B cell (primary cell): Measurements from ENCODE around the gene PRUNE2. TPM values are rescaled to one million over a fixed set of nuclear protein-coding genes. Genes with fewer than 3 reads are reported as not detected.

Experiments
- ATAC-seq: fragments of 200-7000 bp; cut with Tn5 transposase; one replicate; pipeline ENCODE4 v1.10.0; 2021; ENCODE audit warnings: low read depth, mild to moderate bottlenecking, moderate number of reproducible peaks, moderate library complexity
- CTCF ChIA-PET: fragments of 350-600 bp; sonication (Branson Sonifier 250); formaldehyde crosslinking; loops from one replicate; lab custom pipeline; 2021; ENCODE audit warnings: antibody characterized with exemption, inconsistent platforms; lab: Charles Lee
- POLR2A ChIA-PET: fragments of 350-600 bp; sonication (Branson Sonifier 250); formaldehyde crosslinking; loops from one replicate; lab custom pipeline; 2021; ENCODE audit warnings: antibody characterized with exemption; lab: Charles Lee
- DNase-seq: peaks from one replicate; pipeline ENCODE4 v3.0.0; 2013
- H2AFZ ChIP-seq: 2 replicates; pipeline ENCODE4 v1.6.1; 2012; ENCODE audit warnings: mild to moderate bottlenecking, low read depth, low read length; ENCODE audit not compliant: insufficient read depth, poor library complexity, severe bottlenecking
- H3K27ac ChIP-seq, 2 donors: 1 replicate in 1 of 2; 2 replicates in 1 of 2; pipeline ENCODE4 v1.5.1; 2012 to 2013; ENCODE audit warnings: low read length in 2 of 2, mild to moderate bottlenecking in 2 of 2, moderate library complexity in 1 of 2
- H3K27me3 ChIP-seq, 4 experiments: fragments of 200-600 bp in 1 of 4; sonication (generic) in 1 of 4; replicated peaks in 1 of 4; 1 replicate in 2 of 4; 2 replicates in 2 of 4; pipeline versions ENCODE4 v1.6.1 to v1.7.0; 2013 to 2016; ENCODE audit warnings: low read length in 3 of 4, mild to moderate bottlenecking in 2 of 4, mixed read lengths in 1 of 4, moderate library complexity in 1 of 4; ENCODE audit not compliant: insufficient read depth in 4 of 4, control insufficient read depth in 3 of 4; ENCODE audit errors: control extremely low read depth in 1 of 4
- H3K36me3 ChIP-seq, 2 experiments: replicated peaks in 1 of 2; 1 replicate in 1 of 2; 2 replicates in 1 of 2; pipeline versions ENCODE4 v1.6.1 to v1.7.1; 2013; ENCODE audit warnings: low read length in 1 of 2; ENCODE audit not compliant: insufficient read depth in 2 of 2, control insufficient read depth in 1 of 2; ENCODE audit errors: control extremely low read depth in 1 of 2, extremely low read depth in 1 of 2
- H3K4me1 ChIP-seq, 2 donors: fragments of 200-600 bp in 1 of 2; sonication (generic) in 1 of 2; 1 replicate in 1 of 2; 2 replicates in 1 of 2; pipeline versions ENCODE4 v1.5.1 to v1.6.1; 2013 to 2017; ENCODE audit warnings: low read length in 2 of 2; ENCODE audit not compliant: control insufficient read depth in 2 of 2, insufficient read depth in 2 of 2
- H3K4me2 ChIP-seq: replicated peaks from 2 replicates; pipeline ENCODE3; 2012; ENCODE audit warnings: mild to moderate bottlenecking, low read depth, low read length; ENCODE audit not compliant: poor library complexity, severe bottlenecking
- H3K4me3 ChIP-seq, 5 experiments: fragments of 200-600 bp in 1 of 5; sonication (generic) in 1 of 5; 1 replicate in 3 of 5; 2 replicates in 2 of 5; pipeline versions ENCODE4 v1.5.1 to v1.7.0; 2011 to 2016; ENCODE audit warnings: low read length in 4 of 5, mild to moderate bottlenecking in 4 of 5, low read depth in 2 of 5, control low read depth in 1 of 5, moderate library complexity in 1 of 5; ENCODE audit not compliant: insufficient read depth in 1 of 5; ENCODE audit errors: control extremely low read depth in 1 of 5, extremely low read depth in 1 of 5
- H3K79me2 ChIP-seq: fragments of 200-600 bp; sonication (generic); one replicate; pipeline ENCODE4 v1.6.0; 2016; ENCODE audit warnings: low read length; ENCODE audit not compliant: control insufficient read depth, insufficient read depth
- H3K9ac ChIP-seq: fragments of 200-600 bp; sonication (generic); 2 replicates; pipeline ENCODE4 v1.6.1; 2017; ENCODE audit warnings: mild to moderate bottlenecking, low read length, moderate library complexity
- H3K9me3 ChIP-seq, 3 donors: one replicate each; pipeline versions ENCODE4 v1.6.1 to v1.7.1; 2013; ENCODE audit warnings: low read length in 2 of 3; ENCODE audit not compliant: control insufficient read depth in 2 of 3, insufficient read depth in 1 of 3; ENCODE audit errors: control extremely low read depth in 1 of 3
- H4K20me1 ChIP-seq: 2 replicates; pipeline ENCODE4 v1.6.0; 2012; ENCODE audit warnings: mild to moderate bottlenecking, low read length; ENCODE audit not compliant: insufficient read depth, control insufficient read depth, poor library complexity, severe bottlenecking
- H3K27ac Mint-ChIP-seq: one replicate; pipeline ENCODE4 v1.8.0; 2021; ENCODE audit warnings: mixed read lengths
- H3K27me3 Mint-ChIP-seq: one replicate; pipeline ENCODE4 v1.8.0; 2021; ENCODE audit warnings: mixed read lengths
- H3K4me1 Mint-ChIP-seq: one replicate; pipeline ENCODE4 v1.8.0; 2021; ENCODE audit warnings: mixed read lengths
- H3K4me3 Mint-ChIP-seq: one replicate; pipeline ENCODE4 v1.8.0; 2021; ENCODE audit warnings: mixed read lengths
- H3K9me3 Mint-ChIP-seq: one replicate; pipeline ENCODE4 v1.8.0; 2022; ENCODE audit warnings: mixed read lengths; ENCODE audit not compliant: insufficient read depth
- CTCF ChIP-seq: fragments of 200-600 bp; IDR thresholded peaks from one replicate; pipeline ENCODE4 v1.8.0; 2022; ENCODE audit warnings: antibody characterized with exemption, mild to moderate bottlenecking
- EZH2 ChIP-seq: IDR thresholded peaks from 2 replicates; pipeline ENCODE4 v1.6.1; 2012; ENCODE audit warnings: borderline replicate concordance, low read depth, mild to moderate bottlenecking, moderate library complexity, low read length; ENCODE audit not compliant: insufficient read depth, poor library complexity, severe bottlenecking
- WGBS: methylation state at CpG from one replicate; pipeline ENCODE4 v1.1.5; 2013; ENCODE audit warnings: missing lambda C conversion rate; ENCODE audit not compliant: insufficient coverage; 5-methylcytosine and 5-hydroxymethylcytosine counted together
- intact Hi-C: fragments of 100-400 bp; cut with micrococcal nuclease; formaldehyde crosslinking; loops from one replicate; pipeline ENCODE4 v1.10.0; 2022
- polyA plus RNA-seq: library from polyadenylated mRNA; depleted of rRNA; stranded (reverse); fragments of >200 nt; gene quantifications from 2 replicates; pipeline ENCODE4 v1.2.3, GENCODE V29; 2012
- total RNA-seq, 2 donors: library from RNA; stranded (reverse); fragments of 120-200 nt in 1 of 2; gene quantifications; 1 replicate in 1 of 2; 2 replicates in 1 of 2; pipeline versions ENCODE4 v1.2.3 to v1.2.4, GENCODE V29; 2013 to 2022

PRUNE2 gene
- total and polyA plus RNA-seq, 2 donors (not counting 1 experiment from before 2014, with no cell fraction given): 0.12 TPM; not detected in 1

- ChIA-PET POLR2A (no interaction called here), CTCF (interaction anchor here (0.6 to 1.0 kb wide), 2 partner anchors 12 to 79 kb away, joined by 3 to 5 read pairs; no protein-coding TSS in a partner anchor)
- H3K4me3 ChIP-seq: no peak overlapping the region
- H3K27ac Mint-ChIP-seq: no peak overlapping the region
- H3K4me3 Mint-ChIP-seq: no peak overlapping the region
- no peaks in the 10 kb centered on the region for H3K79me2 ChIP-seq
- no peak for ATAC-seq
- H3K36me3 ChIP-seq: no peaks in the 10 kb centered on the region
- intact Hi-C loops: no loop called here
- TF ChIP-seq EZH2 (no peak), CTCF (no peak)
- H2AFZ ChIP-seq: no peak overlapping the region
- H3K9me3 ChIP-seq: no peaks in the 10 kb centered on the region
- H3K4me1 Mint-ChIP-seq: peaks cover 26% of the 10 kb centered on the region
- H3K27me3 ChIP-seq: no peaks in the 10 kb centered on the region
- H3K9ac ChIP-seq: no peak overlapping the region
- peaks cover 11 to 26% of the 10 kb centered on the region in 2 donors for H3K4me1 ChIP-seq
- H3K27ac ChIP-seq: no peak overlapping the region
- no peaks in the 10 kb centered on the region for H3K27me3 Mint-ChIP-seq
- no peak for DNase-seq
- no peaks in the 10 kb centered on the region for H3K9me3 Mint-ChIP-seq
- no peaks in the 10 kb centered on the region for H4K20me1 ChIP-seq
- H3K4me2 ChIP-seq: no peak overlapping the region
- WGBS: no CpG with 5 or more reads among the region's 3 CpGs
These were observed 275.0 kb downstream of the PRUNE2 start for GRCh38 chr9:76630916-76631315.

- Histone ChIP-seq H3K9me3 (no peaks in the 10 kb centered on the region), H3K36me3 (no peaks in the 10 kb centered on the region), H3K27ac (no peak overlapping the region), H3K4me1 (peaks cover 11 to 26% of the 10 kb centered on the region in 2 donors), H3K9ac (no peak overlapping the region), H3K79me2 (no peaks in the 10 kb centered on the region), H3K4me3 (no peak overlapping the region), H3K4me2 (no peak overlapping the region), H3K27me3 (no peaks in the 10 kb centered on the region), H2AFZ (no peak overlapping the region), H4K20me1 (no peaks in the 10 kb centered on the region)
- DNase-seq (no peak), ATAC-seq (no peak)
- Mint-ChIP-seq H3K9me3 (no peaks in the 10 kb centered on the region), H3K4me1 (peaks cover 32% of the 10 kb centered on the region), H3K4me3 (no peak overlapping the region), H3K27me3 (no peaks in the 10 kb centered on the region), H3K27ac (no peak overlapping the region)
- 0% methylated on average over 1 of the region's 4 CpGs for WGBS
- TF ChIP-seq EZH2: no peak
- no peak for TF ChIP-seq CTCF
- intact Hi-C loops: no loop called here
- ChIA-PET POLR2A (no interaction called here), CTCF (interaction anchor here (0.6 to 0.8 kb wide), 3 partner anchors 18 to 36 kb away, joined by 4 to 6 read pairs (median 5); no protein-coding TSS in a partner anchor)
These were observed 276.5 kb downstream of the PRUNE2 start for GRCh38 chr9:76629205-76629990.
